HepG2 (cell line): ENCODE results near the gene CTDNEP1. TPM values are rescaled to one million over a fixed set of nuclear protein-coding genes. Genes with fewer than 3 reads are reported as not detected.

Source experiments
- HNF4A ChIP-seq: sonication (generic); formaldehyde crosslinking; IDR thresholded peaks from 2 replicates; pipeline ENCODE4 v1.4.0; 2020; ENCODE audit warnings: missing genetic modification reagents
- MBNL3 ChIP-seq: fragments of 250-450 bp; sonication (Bioruptor Pico); conservative IDR thresholded peaks from 2 replicates; pipeline ENCODE4 v1.8.0; 2022; ENCODE audit warnings: mild to moderate bottlenecking, inconsistent platforms
- NFYC ChIP-seq: IDR thresholded peaks from 2 replicates; pipeline ENCODE4 v1.6.1; 2016; ENCODE audit warnings: missing genetic modification reagents, missing compliant biosample characterization
- PITX1 ChIP-seq: sonication (generic); formaldehyde crosslinking; IDR thresholded peaks from 2 replicates; pipeline ENCODE4 v1.5.1; 2020; ENCODE audit warnings: mild to moderate bottlenecking, missing genetic modification reagents
- SKIL ChIP-seq: sonication (generic); formaldehyde crosslinking; IDR thresholded peaks from 2 replicates; pipeline ENCODE4 v1.8.0; 2022; ENCODE audit warnings: missing genetic modification reagents, mild to moderate bottlenecking, moderate library complexity, borderline replicate concordance
- SSRP1 ChIP-seq: IDR thresholded peaks from 2 replicates; pipeline ENCODE4 v1.6.1; 2016; ENCODE audit warnings: control low read depth
- ZBTB4 ChIP-seq: sonication (generic); formaldehyde crosslinking; IDR thresholded peaks from 2 replicates; pipeline ENCODE4 v1.4.0; 2020; ENCODE audit warnings: missing genetic modification reagents, mild to moderate bottlenecking, borderline replicate concordance
- ZNF407 ChIP-seq: sonication (generic); formaldehyde crosslinking; IDR thresholded peaks from one replicate; pipeline ENCODE4 v1.5.1; 2020; ENCODE audit warnings: mild to moderate bottlenecking, missing genetic modification reagents; ENCODE audit errors: not compliant biosample characterization
- ZNF747 ChIP-seq: sonication (generic); formaldehyde crosslinking; IDR thresholded peaks from 2 replicates; pipeline ENCODE4 v1.8.1; 2023; ENCODE audit warnings: missing genetic modification reagents, mild to moderate bottlenecking, borderline replicate concordance
- ZSCAN21 ChIP-seq: sonication (generic); formaldehyde crosslinking; IDR thresholded peaks from 2 replicates; pipeline ENCODE4 v1.8.0; 2022; ENCODE audit warnings: mild to moderate bottlenecking, missing genetic modification reagents, moderate library complexity, borderline replicate concordance
- ZZZ3 ChIP-seq: sonication (generic); formaldehyde crosslinking; IDR thresholded peaks from 2 replicates; pipeline ENCODE4 v1.4.0; 2020; ENCODE audit warnings: missing genetic modification reagents, mild to moderate bottlenecking, borderline replicate concordance
- polyA plus RNA-seq, 8 experiments: library from polyadenylated mRNA; depleted of rRNA in 3 of 8; stranded (reverse) in 7 of 8; unstranded in 1 of 8; fragments of >200 nt; fragmentation: Illumina TruSeq in 4 of 8; extraction: Trizol in 4 of 8; gene quantifications; 2 replicates each; pipeline versions ENCODE4 v1.2.1 to v1.2.3, GENCODE V29; 2011 to 2016; ENCODE audit warnings: low read depth in 4 of 8, missing spikeins in 1 of 8, mixed read lengths in 1 of 8; ENCODE audit not compliant: insufficient read depth in 1 of 8
- total RNA-seq, 5 experiments: library from RNA; depleted of rRNA; stranded (reverse); fragments of >200 nt; fragmentation: Illumina TruSeq; extraction: Trizol; gene quantifications; 2 replicates each; pipeline ENCODE4 v1.2.3, GENCODE V29; 2016; ENCODE audit warnings: low read depth in 1 of 5

The CTDNEP1 gene
- total and polyA plus RNA-seq, 2 of the 13 experiments (the other 11 are each of a cell fraction or from before 2014, with no cell fraction given), result 19.8 to 118 TPM

GRCh38 chr17:7214300-7215135 is 37.0 kb downstream of the CTDNEP1 start (continued):
- TF ChIP-seq ZBTB4 (CRISPR knock-in tag) (no peak), ZNF407 (CRISPR knock-in tag) (no peak), SSRP1 (no peak), SKIL (CRISPR knock-in tag) (no peak), PITX1 (CRISPR knock-in tag) (no peak), NFYC (CRISPR knock-in tag) (peak; percentile 85), MBNL3 (CRISPR knock-in tag) (no peak), ZZZ3 (no peak), ZNF747 (CRISPR knock-in tag) (0 out of 2 replicates have a peak, but pooled peaks have one; percentile 15), HNF4A (CRISPR knock-in tag) (no peak), ZSCAN21 (CRISPR knock-in tag) (no peak)
